ENCODE measurements around the gene AKT1.

DNA sequence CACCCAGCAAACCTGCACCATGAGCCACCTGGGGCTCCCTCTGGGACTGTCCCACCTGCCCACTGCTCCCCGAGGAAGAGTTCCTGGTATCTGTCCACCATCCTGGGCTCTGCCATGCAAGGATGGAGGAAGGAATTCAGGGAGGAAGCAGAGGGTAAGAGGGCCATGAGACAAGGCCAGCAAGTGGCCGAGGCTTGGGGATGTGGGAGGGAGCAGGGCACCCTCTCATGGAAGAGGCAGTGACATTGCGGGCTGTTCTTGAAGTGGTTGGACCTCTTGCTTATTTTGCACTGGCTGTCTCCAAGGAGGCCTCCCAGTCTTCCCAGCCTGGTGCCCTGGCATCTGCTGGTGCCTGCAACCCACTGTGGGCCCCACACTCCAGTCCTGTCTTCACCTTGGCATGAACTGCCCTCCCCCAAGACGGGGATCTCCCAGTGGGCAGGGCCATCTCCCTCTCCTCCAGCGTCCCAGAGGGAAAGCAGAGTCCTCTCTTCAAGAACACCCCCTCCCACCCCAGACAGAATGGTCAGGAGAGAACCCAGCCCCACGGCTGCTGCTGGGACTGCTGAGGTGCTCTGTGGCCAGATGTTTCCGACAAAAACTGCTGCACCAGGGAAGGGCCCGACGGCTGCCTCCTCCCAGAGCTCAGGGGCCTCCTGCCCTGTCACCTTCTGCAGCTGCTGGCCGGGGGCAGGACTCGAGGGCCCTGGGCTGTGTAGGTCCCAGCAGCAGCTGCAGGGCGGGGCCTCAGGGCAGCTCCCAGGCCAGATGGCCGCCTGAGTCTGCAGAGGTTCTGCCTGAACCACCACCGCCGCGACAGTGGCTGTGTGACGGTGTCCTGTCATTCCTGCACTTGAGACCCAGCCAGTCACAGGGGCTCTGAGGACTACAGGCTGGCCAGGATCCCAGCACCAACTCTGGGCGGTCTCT is 1.8 kb upstream of the AKT1 start:
- TF ChIP-seq GATA3 (IDR thresholded peaks at IDR 0.05; ENCODE audit: low read depth, low read length): no peak
- TF ChIP-seq GATA2 (IDR thresholded peaks at IDR 0.05; ENCODE audit: low read depth, low read length): no peak
